SK-N-SH (cell line): ENCODE measurements around the gene ZIC5. TPM values are rescaled to one million over a fixed set of nuclear protein-coding genes. Genes with fewer than 3 reads are reported as not detected.

Experiments
- CTCF ChIA-PET: fragments of 300-600, 350-600 bp; formaldehyde crosslinking; extraction: SDS; loops from one replicate; lab custom pipeline; 2021; lab: Yijun Ruan, JAX
- POLR2A ChIA-PET: fragments of 350-600 bp; sonication (Branson Sonifier 250); formaldehyde crosslinking; extraction: SDS; loops from one replicate; lab custom pipeline; 2020; ENCODE audit warnings: antibody characterized with exemption, inconsistent platforms; lab: Yijun Ruan, JAX
- DNase-seq: peaks from one replicate; pipeline ENCODE4 v3.0.0; 2012
- H2AFZ ChIP-seq: fragments of 200-600 bp; sonication (generic); 2 replicates; pipeline ENCODE4 v1.8.1; 2016; ENCODE audit warnings: antibody characterized with exemption, mild to moderate bottlenecking, low read depth
- H3F3A ChIP-seq: fragments of 200-600 bp; sonication (generic); replicated peaks from 2 replicates; pipeline ENCODE3; 2016; ENCODE audit warnings: antibody characterized with exemption, mild to moderate bottlenecking; ENCODE audit not compliant: insufficient read depth
- H3K27ac ChIP-seq, 2 experiments: fragments of 200-500 bp in 1 of 2; fragments of 200-600 bp in 1 of 2; sonication (Bioruptor generic) in 1 of 2; sonication (generic), shearing (Covaris generic) in 1 of 2; 2 replicates each; pipeline versions ENCODE4 v1.5.1 to v1.6.1; 2014 to 2016; ENCODE audit warnings: low read depth in 2 of 2, inconsistent platforms in 1 of 2, low read length in 1 of 2, mild to moderate bottlenecking in 1 of 2, mixed read lengths in 1 of 2
- H3K27me3 ChIP-seq: fragments of 200-600 bp; sonication (generic), shearing (Covaris generic); 2 replicates; pipeline ENCODE4 v1.6.1; 2016; ENCODE audit warnings: mixed run types; ENCODE audit not compliant: insufficient read depth
- H3K36me3 ChIP-seq, 2 experiments: fragments of 200-500 bp in 1 of 2; fragments of 200-600 bp in 1 of 2; sonication (Bioruptor generic) in 1 of 2; sonication (generic) in 1 of 2; replicated peaks in 1 of 2; 2 replicates each; pipeline versions ENCODE3 to v1.5.1; 2014 to 2016; ENCODE audit warnings: low read length in 1 of 2, mild to moderate bottlenecking in 1 of 2; ENCODE audit not compliant: insufficient read depth in 2 of 2, control insufficient read depth in 1 of 2
- H3K4me1 ChIP-seq, 2 experiments: fragments of 200-500 bp in 1 of 2; fragments of 200-600 bp in 1 of 2; sonication (Bioruptor generic) in 1 of 2; sonication (generic), shearing (Covaris generic) in 1 of 2; 2 replicates each; pipeline versions ENCODE4 v1.5.1 to v1.6.1; 2014 to 2016; ENCODE audit warnings: low read depth in 1 of 2, low read length in 1 of 2, mixed run types in 1 of 2; ENCODE audit not compliant: insufficient read depth in 2 of 2, control insufficient read depth in 1 of 2
- H3K4me2 ChIP-seq: fragments of 200-600 bp; sonication (generic), shearing (Covaris generic); 2 replicates; pipeline ENCODE4 v1.6.1; 2017; ENCODE audit warnings: mixed run types
- H3K4me3 ChIP-seq, 2 experiments: fragments of 200-500 bp in 1 of 2; fragments of 200-600 bp in 1 of 2; sonication (Bioruptor generic) in 1 of 2; sonication (generic), shearing (Covaris generic) in 1 of 2; 2 replicates each; pipeline versions ENCODE4 v1.5.1 to v1.8.1; 2014 to 2016; ENCODE audit warnings: low read depth in 2 of 2, inconsistent platforms in 1 of 2, low read length in 1 of 2, mild to moderate bottlenecking in 1 of 2, mixed read lengths in 1 of 2, moderate library complexity in 1 of 2
- H3K79me2 ChIP-seq: fragments of 200-600 bp; sonication (generic); 2 replicates; pipeline ENCODE4 v1.8.1; 2017; ENCODE audit warnings: mild to moderate bottlenecking; ENCODE audit not compliant: insufficient read depth
- H3K9ac ChIP-seq: fragments of 200-600 bp; sonication (generic); 2 replicates; pipeline ENCODE4 v1.6.1; 2017; ENCODE audit warnings: mixed run types
- H3K9me2 ChIP-seq: fragments of 200-600 bp; sonication (generic); 2 replicates; pipeline ENCODE4 v1.6.1; 2017; ENCODE audit warnings: mixed run types
- H3K9me3 ChIP-seq: fragments of 200-600 bp; sonication (generic); 2 replicates; pipeline ENCODE4 v1.6.1; 2017; ENCODE audit warnings: mixed run types, mild to moderate bottlenecking, moderate library complexity
- H4K20me1 ChIP-seq: fragments of 200-600 bp; sonication (generic); 2 replicates; pipeline ENCODE4 v1.6.1; 2017; ENCODE audit warnings: mild to moderate bottlenecking, mixed run types; ENCODE audit not compliant: insufficient read depth
- EP300 ChIP-seq, 2 experiments: IDR thresholded peaks; 2 replicates each; pipeline versions ENCODE4 v1.4.0 to v1.6.1; 2012; ENCODE audit warnings: borderline replicate concordance in 1 of 2, low read depth in 1 of 2, low read length in 1 of 2
- JUND ChIP-seq: IDR thresholded peaks from 2 replicates; pipeline ENCODE4 v1.4.0; 2012
- MXI1 ChIP-seq: IDR thresholded peaks from 2 replicates; pipeline ENCODE4 v1.6.1; 2012; ENCODE audit warnings: mild to moderate bottlenecking, low read depth, low read length, improper control_type of control experiment
- NRF1 ChIP-seq: IDR thresholded peaks from 2 replicates; pipeline ENCODE4 v1.6.1; 2012; ENCODE audit warnings: low read depth, mild to moderate bottlenecking, low read length
- PBX3 ChIP-seq: IDR thresholded peaks from 2 replicates; pipeline ENCODE4; 2012
- POLR2AphosphoS5 ChIP-seq: IDR thresholded peaks from 2 replicates; pipeline ENCODE4 v1.6.1; 2012; ENCODE audit warnings: low read depth, low read length
- REST ChIP-seq: IDR thresholded peaks from 2 replicates; pipeline ENCODE4 v1.6.1; 2012; ENCODE audit warnings: mild to moderate bottlenecking, low read depth, low read length, moderate library complexity
- TEAD4 ChIP-seq: IDR thresholded peaks from 2 replicates; pipeline ENCODE4 v1.4.0; 2012; ENCODE audit warnings: mild to moderate bottlenecking, borderline replicate concordance; ENCODE audit not compliant: insufficient read depth
- WGBS: methylation state at CpG from one replicate; pipeline ENCODE4 v1.1.6; 2017; ENCODE audit warnings: low lambda C conversion rate; 5-methylcytosine and 5-hydroxymethylcytosine counted together
- polyA plus RNA-seq, 3 experiments: library from polyadenylated mRNA; depleted of rRNA; stranded (reverse); fragments of >200 nt; gene quantifications; 2 replicates each; pipeline ENCODE4 v1.2.3, GENCODE V29; 2012
- TF ChIP-seq, protein P1 (sequence below): IDR thresholded peaks from 2 replicates; pipeline ENCODE4 v1.4.0; 2012; ENCODE audit warnings: low read depth, borderline replicate concordance
- TF ChIP-seq, protein P2 (sequence below): IDR thresholded peaks from 2 replicates; pipeline ENCODE4 v1.4.0; 2012; ENCODE audit warnings: low read depth, borderline replicate concordance

ZIC5 gene
- polyA plus RNA-seq, 1 of the 3 experiments (the other 2 are of a cell fraction) = not detected

GRCh38 chr13:99973163-99973807 is 1.7 kb upstream of the ZIC5 start:
- H3K9me3 ChIP-seq = no peaks in the 10 kb centered on the region
- no peak overlapping the region for H3K4me3 ChIP-seq

More at GRCh38 chr13:99973163-99973807, 1.7 kb upstream of the ZIC5 start:
- Histone ChIP-seq H4K20me1 (peaks cover 20% of the 10 kb centered on the region), H3K4me2 (no peak overlapping the region), H3K9ac (no peak overlapping the region), H3K27me3 (peaks cover 91% of the 10 kb centered on the region), H3K9me2 (no peaks in the 10 kb centered on the region), H3F3A (no peaks in the 10 kb centered on the region), H3K4me1 (peaks cover 0 to 2% of the 10 kb centered on the region in 2 experiments; a peak in 1 of 4 replicates), H3K27ac (no peak overlapping the region), H3K36me3 (no peaks in the 10 kb centered on the region), H3K79me2 (no peaks in the 10 kb centered on the region), H2AFZ (no peak overlapping the region)
- WGBS = 12% methylated on average over 11 of the region's 11 CpGs
- TF ChIP-seq TEAD4 = no peak
- TF ChIP-seq, protein P1, sequence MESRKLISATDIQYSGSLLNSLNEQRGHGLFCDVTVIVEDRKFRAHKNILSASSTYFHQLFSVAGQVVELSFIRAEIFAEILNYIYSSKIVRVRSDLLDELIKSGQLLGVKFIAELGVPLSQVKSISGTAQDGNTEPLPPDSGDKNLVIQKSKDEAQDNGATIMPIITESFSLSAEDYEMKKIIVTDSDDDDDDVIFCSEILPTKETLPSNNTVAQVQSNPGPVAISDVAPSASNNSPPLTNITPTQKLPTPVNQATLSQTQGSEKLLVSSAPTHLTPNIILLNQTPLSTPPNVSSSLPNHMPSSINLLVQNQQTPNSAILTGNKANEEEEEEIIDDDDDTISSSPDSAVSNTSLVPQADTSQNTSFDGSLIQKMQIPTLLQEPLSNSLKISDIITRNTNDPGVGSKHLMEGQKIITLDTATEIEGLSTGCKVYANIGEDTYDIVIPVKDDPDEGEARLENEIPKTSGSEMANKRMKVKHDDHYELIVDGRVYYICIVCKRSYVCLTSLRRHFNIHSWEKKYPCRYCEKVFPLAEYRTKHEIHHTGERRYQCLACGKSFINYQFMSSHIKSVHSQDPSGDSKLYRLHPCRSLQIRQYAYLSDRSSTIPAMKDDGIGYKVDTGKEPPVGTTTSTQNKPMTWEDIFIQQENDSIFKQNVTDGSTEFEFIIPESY = no peak
- TF ChIP-seq REST = no peak
- no peak for TF ChIP-seq NRF1
- no peak for TF ChIP-seq POLR2AphosphoS5
- TF ChIP-seq EP300 (IDR thresholded peaks at IDR 0.05; ENCODE audit: borderline replicate concordance in 1 of 2, low read depth in 1 of 2, low read length in 1 of 2) = no peak
- TF ChIP-seq, protein P2, sequence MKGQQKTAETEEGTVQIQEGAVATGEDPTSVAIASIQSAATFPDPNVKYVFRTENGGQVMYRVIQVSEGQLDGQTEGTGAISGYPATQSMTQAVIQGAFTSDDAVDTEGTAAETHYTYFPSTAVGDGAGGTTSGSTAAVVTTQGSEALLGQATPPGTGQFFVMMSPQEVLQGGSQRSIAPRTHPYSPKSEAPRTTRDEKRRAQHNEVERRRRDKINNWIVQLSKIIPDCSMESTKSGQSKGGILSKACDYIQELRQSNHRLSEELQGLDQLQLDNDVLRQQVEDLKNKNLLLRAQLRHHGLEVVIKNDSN = no peak
- no peak for TF ChIP-seq MXI1
- no peak for TF ChIP-seq JUND
- no peak for TF ChIP-seq PBX3
- CTCF ChIA-PET = interaction anchor here (1.0 to 1.8 kb wide), 2 partner anchors 11 to 13 kb away, joined by 3 to 7 read pairs; no protein-coding TSS in a partner anchor
- POLR2A ChIA-PET = no interaction called here
- DNase-seq = peak; percentile 20
